Measurements from ENCODE around the gene GPC5. TPM values are rescaled to one million over a fixed set of nuclear protein-coding genes. Genes with fewer than 3 reads are reported as not detected.

GPC5 gene
- polyA plus RNA-seq, 4 donors, result 3.8 to 7.6 (median 4.3) TPM

GRCh38 chr13:92074658-92075057 is 676.2 kb downstream of the GPC5 start:
- no peak for DNase-seq (ENCODE audit: low read depth in 4 of 4, low spot score in 3 of 4)

GRCh38 chr13:92097337-92097903 is 699.0 kb downstream of the GPC5 start:
- no peak for DNase-seq (ENCODE audit: low read depth in 4 of 4, low spot score in 3 of 4)

GRCh38 chr13:92101801-92102200 is 703.4 kb downstream of the GPC5 start:
- DNase-seq (ENCODE audit: low read depth in 4 of 4, low spot score in 3 of 4), result no peak

GRCh38 chr13:92103689-92104153 is 705.3 kb downstream of the GPC5 start:
- peak in 3 of 4 donors; percentile 4 to 47 (median 31) for DNase-seq (ENCODE audit: low read depth in 4 of 4, low spot score in 3 of 4)

GRCh38 chr13:92122186-92122853 is 723.9 kb downstream of the GPC5 start:
- peak in 1 of 4 donors; percentile 36 for DNase-seq (ENCODE audit: low read depth in 4 of 4, low spot score in 3 of 4)

- DNase-seq (ENCODE audit: low read depth in 4 of 4, low spot score in 3 of 4), result no peak
Observed at GRCh38 chr13:92126399-92126798, 728.0 kb downstream of the GPC5 start.

GRCh38 chr13:92135509-92135908 is 737.1 kb downstream of the GPC5 start:
- no peak for DNase-seq (ENCODE audit: low read depth in 4 of 4, low spot score in 3 of 4)

GRCh38 chr13:92136449-92137155 is 738.2 kb downstream of the GPC5 start:
- no peak for DNase-seq (ENCODE audit: low read depth in 4 of 4, low spot score in 3 of 4)

GRCh38 chr13:92137520-92137919 is 739.1 kb downstream of the GPC5 start:
- peak in 2 of 4 donors; percentile 6 to 38 for DNase-seq (ENCODE audit: low read depth in 4 of 4, low spot score in 3 of 4)

- no peak for DNase-seq (ENCODE audit: low read depth in 4 of 4, low spot score in 3 of 4)
Observed at GRCh38 chr13:92143766-92144165, 745.3 kb downstream of the GPC5 start.

GRCh38 chr13:92150606-92151005 is 752.2 kb downstream of the GPC5 start:
- no peak for DNase-seq (ENCODE audit: low read depth in 4 of 4, low spot score in 3 of 4)

- DNase-seq (ENCODE audit: low read depth in 4 of 4, low spot score in 3 of 4), result no peak
Observed at GRCh38 chr13:92158346-92158745, 759.9 kb downstream of the GPC5 start.

GRCh38 chr13:92164822-92165221 is 766.4 kb downstream of the GPC5 start:
- DNase-seq (ENCODE audit: low read depth in 4 of 4, low spot score in 3 of 4), result no peak

- no peak for DNase-seq (ENCODE audit: low read depth in 4 of 4, low spot score in 3 of 4)
Observed at GRCh38 chr13:92172191-92172590, 773.8 kb downstream of the GPC5 start.

- no peak for DNase-seq (ENCODE audit: low read depth in 4 of 4, low spot score in 3 of 4)
Observed at GRCh38 chr13:92173254-92173653, 774.8 kb downstream of the GPC5 start.

GRCh38 chr13:92175330-92175729 is 776.9 kb downstream of the GPC5 start:
- DNase-seq (ENCODE audit: low read depth in 4 of 4, low spot score in 3 of 4), result peak in 1 of 4 donors; percentile 22

- no peak for DNase-seq (ENCODE audit: low read depth in 4 of 4, low spot score in 3 of 4)
Observed at GRCh38 chr13:92177966-92178365, 779.5 kb downstream of the GPC5 start.

- no peak for DNase-seq (ENCODE audit: low read depth in 4 of 4, low spot score in 3 of 4)
Observed at GRCh38 chr13:92179223-92179622, 780.8 kb downstream of the GPC5 start.

GRCh38 chr13:92187378-92187989 is 789.1 kb downstream of the GPC5 start:
- peak in 2 of 4 donors; percentile 18 to 52 for DNase-seq (ENCODE audit: low read depth in 4 of 4, low spot score in 3 of 4)

- DNase-seq (ENCODE audit: low read depth in 4 of 4, low spot score in 3 of 4), result no peak
Observed at GRCh38 chr13:92188574-92188973, 790.2 kb downstream of the GPC5 start.

- no peak for DNase-seq (ENCODE audit: low read depth in 4 of 4, low spot score in 3 of 4)
Observed at GRCh38 chr13:92196591-92197256, 798.3 kb downstream of the GPC5 start.

Measured in right renal pelvis (tissue), 4 donors.